Neural cell (in vitro differentiated cells): Measurements from ENCODE around the gene INS.

Experiments used
- EP300 ChIP-seq: fragments of 450-650 bp; conservative IDR thresholded peaks from 2 replicates; pipeline ENCODE4 v1.6.1; 2014; ENCODE audit warnings: antibody characterized with exemption, mild to moderate bottlenecking, moderate library complexity; ENCODE audit not compliant: poor library complexity, severe bottlenecking
- EZH2 ChIP-seq: fragments of 200-600, 300-800 bp; shearing (Covaris generic), sonication (generic); IDR thresholded peaks from 2 replicates; pipeline ENCODE4 v1.6.1; 2014; ENCODE audit warnings: antibody characterized with exemption, low read length, borderline replicate concordance, mild to moderate bottlenecking; ENCODE audit not compliant: insufficient read depth, poor library complexity, severe bottlenecking
- MXI1 ChIP-seq: fragments of 450-650 bp; conservative IDR thresholded peaks from 2 replicates; pipeline ENCODE4 v1.6.1; 2014; ENCODE audit warnings: antibody characterized with exemption, mild to moderate bottlenecking; ENCODE audit not compliant: poor library complexity, severe bottlenecking
- POLR2AphosphoS5 ChIP-seq: IDR thresholded peaks from 2 replicates; pipeline ENCODE4 v1.6.1; 2012
- RAD21 ChIP-seq: fragments of 450-650 bp; conservative IDR thresholded peaks from 2 replicates; pipeline ENCODE4 v1.6.1; 2014; ENCODE audit warnings: antibody characterized with exemption, mild to moderate bottlenecking, moderate library complexity
- TF ChIP-seq, protein P1 (sequence below): fragments of 450-650 bp; IDR thresholded peaks from 2 replicates; pipeline ENCODE4 v1.5.1; 2014; ENCODE audit warnings: antibody characterized with exemption, mild to moderate bottlenecking, moderate library complexity; ENCODE audit not compliant: poor library complexity, severe bottlenecking
- TF ChIP-seq, protein P2 (sequence below): IDR thresholded peaks from 2 replicates; pipeline ENCODE4 v1.6.1; 2012; ENCODE audit warnings: borderline replicate concordance

DNA sequence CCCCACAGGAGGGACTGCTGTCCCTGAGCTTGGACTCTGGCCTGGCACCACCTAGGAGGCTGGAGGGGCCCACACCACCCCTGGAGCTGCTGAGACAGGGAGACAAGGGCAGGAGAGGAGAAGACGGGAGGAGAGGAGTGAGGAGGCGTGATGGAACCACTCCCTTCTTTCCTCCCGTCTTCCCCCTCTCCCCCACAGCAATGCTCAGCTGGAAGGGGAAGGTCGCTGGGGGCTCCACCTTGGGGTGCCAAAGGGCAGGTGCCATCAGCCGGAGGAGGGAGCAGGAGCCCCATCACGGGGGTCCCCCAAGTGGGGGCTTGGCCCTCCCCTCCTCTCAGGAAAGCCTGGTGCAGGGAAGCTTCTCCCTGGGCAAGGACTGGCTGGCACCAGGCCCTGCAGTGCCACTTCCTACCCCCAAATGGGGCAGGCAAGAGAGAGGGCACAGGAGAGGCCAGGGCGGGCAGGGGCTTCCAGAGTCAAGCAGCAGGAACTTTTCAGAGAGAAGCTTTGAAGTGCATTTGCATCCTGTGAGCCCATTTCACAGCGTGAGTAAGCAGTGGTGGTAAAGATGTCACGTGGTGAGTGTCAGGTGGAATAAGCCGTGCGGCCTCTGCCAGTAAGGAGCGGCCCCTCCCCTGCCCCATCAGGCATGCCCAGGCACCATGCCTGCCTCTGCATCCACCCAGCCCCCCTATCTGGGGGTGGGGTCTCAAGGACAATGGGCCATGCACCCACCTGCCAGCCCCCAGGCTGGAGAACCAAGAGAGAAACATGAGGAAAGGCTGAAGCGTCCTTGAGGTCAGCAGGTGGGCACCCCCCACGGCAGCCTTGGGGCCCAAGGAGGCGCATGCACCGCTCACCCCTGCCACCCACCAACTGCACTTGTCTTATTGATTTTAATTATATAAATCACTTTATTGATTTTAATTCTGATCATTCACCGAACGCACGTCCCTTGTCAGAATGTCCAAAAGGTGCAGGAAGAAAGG, 26.7 kb downstream of the INS start:
- TF ChIP-seq, protein P1, sequence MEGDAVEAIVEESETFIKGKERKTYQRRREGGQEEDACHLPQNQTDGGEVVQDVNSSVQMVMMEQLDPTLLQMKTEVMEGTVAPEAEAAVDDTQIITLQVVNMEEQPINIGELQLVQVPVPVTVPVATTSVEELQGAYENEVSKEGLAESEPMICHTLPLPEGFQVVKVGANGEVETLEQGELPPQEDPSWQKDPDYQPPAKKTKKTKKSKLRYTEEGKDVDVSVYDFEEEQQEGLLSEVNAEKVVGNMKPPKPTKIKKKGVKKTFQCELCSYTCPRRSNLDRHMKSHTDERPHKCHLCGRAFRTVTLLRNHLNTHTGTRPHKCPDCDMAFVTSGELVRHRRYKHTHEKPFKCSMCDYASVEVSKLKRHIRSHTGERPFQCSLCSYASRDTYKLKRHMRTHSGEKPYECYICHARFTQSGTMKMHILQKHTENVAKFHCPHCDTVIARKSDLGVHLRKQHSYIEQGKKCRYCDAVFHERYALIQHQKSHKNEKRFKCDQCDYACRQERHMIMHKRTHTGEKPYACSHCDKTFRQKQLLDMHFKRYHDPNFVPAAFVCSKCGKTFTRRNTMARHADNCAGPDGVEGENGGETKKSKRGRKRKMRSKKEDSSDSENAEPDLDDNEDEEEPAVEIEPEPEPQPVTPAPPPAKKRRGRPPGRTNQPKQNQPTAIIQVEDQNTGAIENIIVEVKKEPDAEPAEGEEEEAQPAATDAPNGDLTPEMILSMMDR = no peak
- TF ChIP-seq, protein P2, sequence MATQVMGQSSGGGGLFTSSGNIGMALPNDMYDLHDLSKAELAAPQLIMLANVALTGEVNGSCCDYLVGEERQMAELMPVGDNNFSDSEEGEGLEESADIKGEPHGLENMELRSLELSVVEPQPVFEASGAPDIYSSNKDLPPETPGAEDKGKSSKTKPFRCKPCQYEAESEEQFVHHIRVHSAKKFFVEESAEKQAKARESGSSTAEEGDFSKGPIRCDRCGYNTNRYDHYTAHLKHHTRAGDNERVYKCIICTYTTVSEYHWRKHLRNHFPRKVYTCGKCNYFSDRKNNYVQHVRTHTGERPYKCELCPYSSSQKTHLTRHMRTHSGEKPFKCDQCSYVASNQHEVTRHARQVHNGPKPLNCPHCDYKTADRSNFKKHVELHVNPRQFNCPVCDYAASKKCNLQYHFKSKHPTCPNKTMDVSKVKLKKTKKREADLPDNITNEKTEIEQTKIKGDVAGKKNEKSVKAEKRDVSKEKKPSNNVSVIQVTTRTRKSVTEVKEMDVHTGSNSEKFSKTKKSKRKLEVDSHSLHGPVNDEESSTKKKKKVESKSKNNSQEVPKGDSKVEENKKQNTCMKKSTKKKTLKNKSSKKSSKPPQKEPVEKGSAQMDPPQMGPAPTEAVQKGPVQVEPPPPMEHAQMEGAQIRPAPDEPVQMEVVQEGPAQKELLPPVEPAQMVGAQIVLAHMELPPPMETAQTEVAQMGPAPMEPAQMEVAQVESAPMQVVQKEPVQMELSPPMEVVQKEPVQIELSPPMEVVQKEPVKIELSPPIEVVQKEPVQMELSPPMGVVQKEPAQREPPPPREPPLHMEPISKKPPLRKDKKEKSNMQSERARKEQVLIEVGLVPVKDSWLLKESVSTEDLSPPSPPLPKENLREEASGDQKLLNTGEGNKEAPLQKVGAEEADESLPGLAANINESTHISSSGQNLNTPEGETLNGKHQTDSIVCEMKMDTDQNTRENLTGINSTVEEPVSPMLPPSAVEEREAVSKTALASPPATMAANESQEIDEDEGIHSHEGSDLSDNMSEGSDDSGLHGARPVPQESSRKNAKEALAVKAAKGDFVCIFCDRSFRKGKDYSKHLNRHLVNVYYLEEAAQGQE = no peak
- no peak for TF ChIP-seq POLR2AphosphoS5
- no peak for TF ChIP-seq EP300
- TF ChIP-seq EZH2 = no peak
- no peak for TF ChIP-seq MXI1
- TF ChIP-seq RAD21 = no peak
